ENCODE measurements around the gene SLX4IP. TPM values are rescaled to one million over a fixed set of nuclear protein-coding genes. Genes with fewer than 3 reads are reported as not detected.

Gene SLX4IP
- polyA plus RNA-seq, 3 donors, result 5.9 to 11.2 (median 10.7) TPM

DNA sequence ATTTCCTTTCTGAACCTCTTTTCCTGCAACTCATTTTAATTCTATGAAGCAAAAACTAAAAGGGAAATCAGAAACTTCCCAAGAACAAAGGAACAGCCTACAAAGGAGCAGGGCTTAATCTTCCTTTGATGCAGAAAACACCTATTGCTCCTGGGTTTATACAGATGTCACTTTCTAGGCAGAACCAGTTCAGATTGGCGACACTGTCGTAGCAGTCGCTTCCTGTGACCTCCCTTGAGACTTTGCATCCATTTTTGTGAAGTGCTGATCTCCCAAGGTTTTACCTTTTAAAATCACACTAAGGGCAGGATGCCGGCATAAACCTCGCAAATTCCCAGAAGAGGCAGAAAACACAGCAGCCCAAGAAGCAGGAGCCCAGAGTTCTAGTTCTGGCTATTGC, 198.6 kb downstream of the SLX4IP start:
- no peak for DNase-seq

GRCh38 chr20:10634211-10634610, 199.1 kb downstream of the SLX4IP start:
- DNase-seq, result no peak

DNA sequence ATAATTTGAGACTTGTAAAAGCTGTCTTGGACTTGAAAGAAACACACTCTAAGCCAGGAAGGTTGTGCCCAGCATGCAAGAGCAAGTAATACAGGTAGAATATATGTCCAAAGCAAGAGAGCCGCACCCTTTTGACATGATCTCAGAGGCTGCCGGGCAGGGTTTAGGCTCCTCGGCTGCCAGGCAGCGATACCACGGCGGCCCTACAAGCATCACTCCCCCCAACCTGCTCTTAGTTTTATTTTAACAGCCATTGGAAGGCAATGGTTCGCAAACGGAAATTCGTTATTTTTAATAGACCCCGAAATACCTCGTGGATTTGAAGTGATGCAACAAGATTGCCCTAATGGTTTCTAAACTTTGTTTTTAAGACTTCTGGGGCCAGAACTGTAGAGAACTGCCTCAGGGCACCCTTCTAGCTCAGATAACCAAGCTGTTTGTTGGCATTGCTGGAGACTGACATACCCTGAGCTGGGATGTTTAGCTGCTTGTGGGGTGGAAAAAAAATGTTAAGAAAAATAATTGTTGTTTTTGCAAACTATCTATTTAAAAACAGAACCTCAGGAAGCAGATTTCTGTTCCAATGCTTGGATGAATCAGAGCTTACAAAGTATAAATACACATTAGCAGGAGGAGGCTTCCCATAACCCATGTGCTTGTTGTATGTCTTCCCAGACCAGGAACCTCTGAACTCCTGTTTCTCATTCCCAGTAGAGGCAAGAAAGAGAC, 199.7 kb downstream of the SLX4IP start:
- no peak for DNase-seq

- no peak for DNase-seq
Observed at GRCh38 chr20:10635476-10636208, 200.5 kb downstream of the SLX4IP start.

- DNase-seq, result no peak
Observed at GRCh38 chr20:10636326-10636818, 201.3 kb downstream of the SLX4IP start.

GRCh38 chr20:10637031-10637559, 202.0 kb downstream of the SLX4IP start:
- no peak for DNase-seq

GRCh38 chr20:10637563-10637962, 202.5 kb downstream of the SLX4IP start:
- no peak for DNase-seq

GRCh38 chr20:10639077-10639736, 204.1 kb downstream of the SLX4IP start:
- DNase-seq, result no peak

DNA sequence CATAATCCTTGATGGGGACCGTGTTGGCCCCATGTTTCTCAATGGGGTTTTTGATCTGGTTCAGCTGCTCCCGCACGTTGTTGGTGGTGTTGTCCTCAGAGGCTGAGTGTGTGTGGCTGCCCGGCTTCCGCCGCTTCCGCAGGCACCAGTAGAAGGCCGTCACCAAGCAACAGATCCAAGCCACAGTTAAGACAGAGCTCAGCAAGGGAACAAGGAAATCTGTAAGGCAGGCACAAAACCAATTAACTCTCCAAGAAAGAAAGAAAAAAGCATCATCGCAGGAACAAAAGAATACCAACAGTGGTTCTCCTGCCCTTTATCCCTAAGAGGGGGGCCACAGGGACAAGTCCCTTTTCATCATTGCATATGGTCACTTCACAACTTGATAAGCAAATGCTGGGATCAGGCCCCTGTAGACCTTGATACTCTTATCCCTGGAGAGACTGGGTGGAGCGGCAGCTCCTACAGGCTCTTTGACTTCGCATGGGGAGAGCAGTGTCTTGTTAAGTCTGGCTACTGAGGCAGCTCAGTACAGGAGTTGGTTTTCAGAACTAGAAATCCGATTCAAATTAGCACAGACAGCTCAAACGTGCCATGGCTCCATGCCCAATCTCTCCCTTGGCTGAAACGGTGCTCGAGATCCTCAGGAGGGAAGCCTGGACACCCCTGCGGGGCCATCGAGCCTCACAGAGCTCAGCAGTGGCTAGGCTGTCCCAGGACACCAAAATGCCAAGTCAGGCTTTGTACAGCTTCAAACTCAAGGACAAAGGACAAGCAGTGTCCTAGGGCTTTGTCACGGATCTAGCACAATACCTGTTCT, 204.8 kb downstream of the SLX4IP start:
- no peak for DNase-seq

GRCh38 chr20:10640897-10641296, 205.8 kb downstream of the SLX4IP start:
- DNase-seq, result no peak

DNA sequence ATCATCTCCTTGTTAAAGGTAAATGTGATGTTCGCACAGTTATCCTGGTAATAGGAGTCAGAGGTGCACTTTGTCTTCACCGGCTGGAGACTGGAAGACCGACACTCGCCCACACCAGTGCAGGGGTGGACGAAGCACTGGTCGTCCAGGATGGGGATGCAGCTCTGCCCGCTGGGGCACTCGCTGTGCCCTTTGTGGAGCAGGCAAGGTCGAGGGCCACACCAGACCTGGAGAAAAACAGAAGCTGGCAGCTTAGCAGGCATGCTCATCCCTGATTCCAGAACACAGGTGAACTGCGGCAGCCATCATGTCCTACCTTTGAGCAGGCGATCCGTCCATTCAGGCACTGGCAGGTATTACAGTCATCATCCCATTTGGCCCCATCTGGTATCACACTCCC, 206.4 kb downstream of the SLX4IP start:
- DNase-seq, result no peak

- DNase-seq, result no peak
Observed at GRCh38 chr20:10641893-10642292, 206.8 kb downstream of the SLX4IP start.

DNA sequence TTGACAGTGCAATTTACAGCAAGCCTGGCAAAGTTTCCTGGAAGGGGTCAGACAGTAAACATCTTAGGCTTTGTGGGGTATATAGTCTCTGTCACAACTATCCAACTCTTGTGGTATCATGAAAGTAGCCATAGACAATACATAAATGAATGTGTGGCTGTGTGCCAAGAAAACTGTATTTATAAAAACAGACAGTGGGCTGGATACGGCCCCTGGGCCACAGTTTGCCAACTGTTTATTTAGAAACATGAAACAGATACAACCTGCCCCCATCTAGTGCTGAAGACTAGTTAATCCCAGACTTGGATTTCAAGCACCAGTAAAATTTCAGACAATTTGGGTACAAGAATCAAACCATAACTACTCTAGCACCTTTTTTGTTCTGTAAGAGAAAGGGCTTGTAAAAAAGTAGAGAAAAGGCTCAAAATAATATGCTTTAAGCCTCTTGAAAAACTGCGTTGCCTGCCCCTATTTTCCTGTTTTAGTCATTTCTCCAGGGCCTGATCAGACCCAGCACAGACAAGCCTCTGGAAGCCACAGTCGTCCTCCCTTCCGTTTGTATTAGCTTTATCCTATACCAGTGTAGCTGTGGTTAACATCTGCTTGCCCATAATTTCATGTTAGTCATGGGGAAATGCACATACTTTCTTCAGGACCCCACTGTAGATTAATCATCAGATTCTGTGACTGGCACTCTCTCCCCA, 207.9 kb downstream of the SLX4IP start:
- DNase-seq, result no peak

GRCh38 chr20:10643560-10643873, 208.4 kb downstream of the SLX4IP start:
- DNase-seq, result no peak

- no peak for DNase-seq
Observed at GRCh38 chr20:10644458-10645204, 209.5 kb downstream of the SLX4IP start.

DNA sequence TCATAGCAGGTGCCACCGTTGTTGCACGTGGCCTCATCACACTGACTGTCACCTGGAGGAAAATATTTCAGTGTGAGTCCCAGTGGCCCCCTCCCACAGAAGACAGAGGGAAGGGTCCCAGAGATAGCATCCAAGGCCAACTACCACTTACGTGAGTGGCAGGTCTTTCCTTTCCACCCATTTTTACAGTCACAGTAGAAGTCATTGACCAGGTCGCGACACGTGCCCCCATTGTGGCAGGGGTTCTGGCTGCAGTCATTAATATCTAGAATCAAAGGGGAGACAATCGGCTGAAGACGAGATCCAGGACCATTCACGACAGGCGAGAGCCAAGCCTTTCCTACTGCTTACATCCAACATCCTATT, 210.1 kb downstream of the SLX4IP start:
- no peak for DNase-seq

DNA sequence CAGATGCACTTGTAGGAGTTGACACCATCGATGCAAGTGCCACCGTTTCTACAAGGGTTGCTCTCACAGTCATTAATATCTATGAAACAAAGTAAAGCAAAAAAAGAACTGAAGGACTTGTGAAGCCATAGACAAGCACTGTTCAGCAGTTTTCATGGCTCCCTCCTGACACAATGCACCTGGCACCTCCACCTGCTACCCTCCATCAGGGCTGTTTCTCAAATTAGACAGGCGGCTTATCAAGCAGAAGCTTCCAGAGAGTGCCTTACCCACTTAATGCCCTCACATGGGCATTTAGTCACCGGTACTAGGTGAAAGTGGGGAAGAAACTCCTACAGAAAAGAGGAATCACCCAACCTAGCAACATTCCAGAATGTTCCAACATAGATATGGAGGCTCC, 210.9 kb downstream of the SLX4IP start:
- DNase-seq, result no peak

GRCh38 chr20:10646886-10647420, 211.8 kb downstream of the SLX4IP start:
- no peak for DNase-seq

DNA sequence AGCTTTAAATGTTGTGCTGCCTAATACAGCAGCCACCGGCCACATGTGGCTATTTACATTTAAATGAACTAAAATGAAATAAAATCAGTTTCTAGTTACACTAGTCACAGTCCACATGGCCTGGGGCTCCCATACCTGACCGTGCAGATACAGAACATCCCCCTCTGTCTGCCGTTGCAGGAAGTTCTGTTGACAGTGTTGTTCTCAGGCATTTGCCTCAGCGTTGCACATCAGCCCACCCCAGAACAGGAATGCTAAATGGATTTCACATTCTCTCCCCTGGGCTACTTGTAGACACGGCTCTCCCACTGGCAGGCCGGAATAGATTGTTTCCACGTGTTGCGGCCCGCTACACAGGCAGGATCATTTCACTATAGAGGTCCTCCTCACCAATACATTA, 212.4 kb downstream of the SLX4IP start:
- no peak for DNase-seq

- DNase-seq, result no peak
Observed at GRCh38 chr20:10647909-10648308, 212.8 kb downstream of the SLX4IP start.

All from renal pelvis (tissue), 4 donors.